H1 (cell line): Measurements from ENCODE around the gene GRIK2. TPM values are rescaled to one million over a fixed set of nuclear protein-coding genes. Genes with fewer than 3 reads are reported as not detected.

ENCODE experiments used
- CTCF ChIA-PET: fragments of 300-600 bp; sonication (Branson Sonifier 250); formaldehyde crosslinking; loops from one replicate; lab custom pipeline; 2021; ENCODE audit not compliant: partially characterized antibody; lab: Charles Lee
- POLR2A ChIA-PET: fragments of 300-600 bp; sonication (Branson Sonifier 250); formaldehyde crosslinking; loops from one replicate; lab custom pipeline; 2021; ENCODE audit warnings: inconsistent platforms; ENCODE audit not compliant: partially characterized antibody; lab: Charles Lee
- DNase-seq, 2 experiments: peaks; one replicate each; pipeline versions ENCODE4 v3.0.0 to v3.0.0-alpha.2; 2010 to 2022; ENCODE audit warnings: low spot score in 2 of 2, low read depth in 1 of 2, mixed read lengths in 1 of 2
- FAIRE-seq: peaks from 2 replicates; lab custom pipeline; 2011; peaks lifted over from hg19 to GRCh38; lab: Jason Lieb, UNC
- H2AFZ ChIP-seq: 2 replicates; pipeline ENCODE4 v1.8.1; 2012; ENCODE audit warnings: low read length, inconsistent platforms
- H2AK5ac ChIP-seq: 2 replicates; pipeline ENCODE4 v1.6.1; 2013; ENCODE audit warnings: low read depth, low read length
- H2BK120ac ChIP-seq: replicated peaks from 2 replicates; pipeline ENCODE3; 2013; ENCODE audit warnings: low read depth, low read length, inconsistent platforms
- H2BK12ac ChIP-seq: 2 replicates; pipeline ENCODE4 v1.6.1; 2013; ENCODE audit warnings: low read depth, low read length
- H2BK15ac ChIP-seq: 2 replicates; pipeline ENCODE4 v1.6.1; 2013; ENCODE audit warnings: low read length
- H2BK20ac ChIP-seq: 2 replicates; pipeline ENCODE4 v1.6.1; 2013; ENCODE audit warnings: low read length
- H2BK5ac ChIP-seq: 2 replicates; pipeline ENCODE4 v1.6.1; 2013; ENCODE audit warnings: low read depth, low read length
- H3K14ac ChIP-seq: 2 replicates; pipeline ENCODE4 v1.6.1; 2013; ENCODE audit warnings: inconsistent platforms; ENCODE audit not compliant: insufficient read length
- H3K18ac ChIP-seq: 2 replicates; pipeline ENCODE4 v1.6.1; 2013; ENCODE audit warnings: low read length; ENCODE audit errors: extremely low read depth
- H3K23ac ChIP-seq: 2 replicates; pipeline ENCODE4 v1.6.1; 2013; ENCODE audit warnings: inconsistent platforms; ENCODE audit not compliant: insufficient read length
- H3K23me2 ChIP-seq: 2 replicates; pipeline ENCODE4 v1.6.1; 2013; ENCODE audit warnings: low read depth, low read length
- H3K27ac ChIP-seq: 2 replicates; pipeline ENCODE4 v1.6.1; 2011; ENCODE audit warnings: low read depth, low read length, inconsistent platforms
- H3K27me3 ChIP-seq, 4 experiments: replicated peaks in 1 of 4; 1 replicate in 1 of 4; 2 replicates in 3 of 4; pipeline versions ENCODE4 v1.6.1 to v1.8.1; 2011 to 2013; ENCODE audit warnings: low read length in 3 of 4, mild to moderate bottlenecking in 3 of 4, inconsistent platforms in 2 of 4, mixed read lengths in 2 of 4, moderate library complexity in 1 of 4; ENCODE audit not compliant: control insufficient read depth in 3 of 4, insufficient read depth in 3 of 4; ENCODE audit errors: extremely low read depth in 1 of 4
- H3K36me3 ChIP-seq, 4 experiments: 2 replicates each; pipeline versions ENCODE4 v1.6.1 to v1.8.1; 2011 to 2013; ENCODE audit warnings: mild to moderate bottlenecking in 4 of 4, low read length in 3 of 4, moderate library complexity in 2 of 4, control low read depth in 1 of 4, inconsistent platforms in 1 of 4; ENCODE audit not compliant: insufficient read depth in 4 of 4, control insufficient read depth in 2 of 4
- H3K4ac ChIP-seq: replicated peaks from 2 replicates; pipeline ENCODE3; 2013; ENCODE audit warnings: low read length, low read depth, mixed read lengths, inconsistent platforms; ENCODE audit not compliant: insufficient read length
- H3K4me1 ChIP-seq, 4 experiments: replicated peaks in 1 of 4; 1 replicate in 1 of 4; 2 replicates in 3 of 4; pipeline versions ENCODE4 v1.6.1 to v1.8.1; 2011 to 2013; ENCODE audit warnings: low read length in 3 of 4, inconsistent platforms in 2 of 4, mixed read lengths in 1 of 4; ENCODE audit not compliant: insufficient read depth in 4 of 4, control insufficient read depth in 3 of 4
- H3K4me2 ChIP-seq, 2 experiments: 2 replicates each; pipeline versions ENCODE4 v1.6.1 to v1.8.1; 2011 to 2013; ENCODE audit warnings: low read depth in 2 of 2, low read length in 2 of 2, control low read depth in 1 of 2, inconsistent platforms in 1 of 2, mild to moderate bottlenecking in 1 of 2; ENCODE audit not compliant: insufficient read depth in 1 of 2
- H3K4me3 ChIP-seq, 4 experiments: fragments of 200-600, 300-600 bp in 1 of 4; sonication (generic), shearing (Covaris generic), sonication (Bioruptor Twin) in 1 of 4; 2 replicates each; pipeline versions ENCODE4 v1.5.1 to v1.8.1; 2011 to 2016; ENCODE audit warnings: low read length in 4 of 4, low read depth in 3 of 4, control low read depth in 2 of 4, inconsistent platforms in 2 of 4, mild to moderate bottlenecking in 2 of 4, mixed read lengths in 1 of 4, moderate library complexity in 1 of 4; ENCODE audit not compliant: insufficient read depth in 2 of 4; ENCODE audit errors: extremely low read depth in 1 of 4
- H3K56ac ChIP-seq: replicated peaks from 2 replicates; pipeline ENCODE3; 2013; ENCODE audit warnings: low read depth, mild to moderate bottlenecking, mixed read lengths, low read length, inconsistent platforms; ENCODE audit not compliant: insufficient read length
- H3K79me1 ChIP-seq: 2 replicates; pipeline ENCODE4 v1.6.1; 2013; ENCODE audit warnings: low read depth, low read length, control low read depth
- H3K79me2 ChIP-seq, 2 experiments: 2 replicates each; pipeline versions ENCODE4 v1.6.1 to v1.8.1; 2012 to 2013; ENCODE audit warnings: low read length in 2 of 2, mild to moderate bottlenecking in 2 of 2, inconsistent platforms in 1 of 2; ENCODE audit not compliant: insufficient read depth in 2 of 2, control insufficient read depth in 1 of 2
- H3K9ac ChIP-seq, 4 experiments: replicated peaks in 1 of 4; 1 replicate in 1 of 4; 2 replicates in 3 of 4; pipeline versions ENCODE4 v1.6.1 to v1.8.1; 2011 to 2013; ENCODE audit warnings: low read depth in 3 of 4, low read length in 3 of 4, control low read depth in 2 of 4, mild to moderate bottlenecking in 2 of 4, moderate library complexity in 2 of 4, inconsistent platforms in 1 of 4; ENCODE audit errors: extremely low read depth in 1 of 4
- H3K9me3 ChIP-seq, 2 experiments: 2 replicates each; pipeline versions ENCODE4 v1.6.1 to v1.8.1; 2012 to 2013; ENCODE audit warnings: mild to moderate bottlenecking in 2 of 2, moderate library complexity in 2 of 2, control low read depth in 1 of 2, inconsistent platforms in 1 of 2, low read depth in 1 of 2, low read length in 1 of 2, mixed read lengths in 1 of 2; ENCODE audit not compliant: insufficient read depth in 2 of 2
- H4K20me1 ChIP-seq, 2 experiments: replicated peaks in 1 of 2; 2 replicates each; pipeline versions ENCODE3 to v1.8.1; 2011 to 2013; ENCODE audit warnings: inconsistent platforms in 2 of 2, low read length in 2 of 2, mild to moderate bottlenecking in 1 of 2; ENCODE audit not compliant: insufficient read depth in 2 of 2, control insufficient read depth in 1 of 2
- H4K5ac ChIP-seq: 2 replicates; pipeline ENCODE4 v1.6.1; 2013; ENCODE audit warnings: low read length, low read depth, mixed read lengths, inconsistent platforms; ENCODE audit not compliant: insufficient read length
- H4K8ac ChIP-seq: 2 replicates; pipeline ENCODE4 v1.8.0; 2013; ENCODE audit warnings: mild to moderate bottlenecking, moderate library complexity, low read length, inconsistent platforms; ENCODE audit not compliant: insufficient read depth; ENCODE audit errors: extremely low read depth
- H4K91ac ChIP-seq: replicated peaks from 2 replicates; pipeline ENCODE3; 2013; ENCODE audit warnings: low read length, mixed read lengths, inconsistent platforms; ENCODE audit not compliant: insufficient read length
- SAP30 ChIP-seq: fragments of 300-600 bp; sonication (generic); IDR thresholded peaks from 2 replicates; pipeline ENCODE4 v1.7.1; 2012; ENCODE audit warnings: low read length, moderate library complexity, mild to moderate bottlenecking, inconsistent platforms; ENCODE audit not compliant: insufficient read depth, insufficient replicate concordance
- WGBS, 2 experiments: shearing (Covaris generic) in 1 of 2; methylation state at CpG; one replicate each; pipeline versions ENCODE4 v1.1.6 to v1.1.7; 2013 to 2015; ENCODE audit warnings: low lambda C conversion rate in 2 of 2, mixed read lengths in 2 of 2, inconsistent platforms in 1 of 2, low coverage in 1 of 2, missing lambda C conversion rate in 1 of 2; ENCODE audit not compliant: insufficient replicate concordance in 2 of 2, insufficient coverage in 1 of 2, insufficient read length in 1 of 2; ENCODE audit errors: extremely low coverage in 1 of 2, missing lambda C conversion rate in 1 of 2; 5-methylcytosine and 5-hydroxymethylcytosine counted together
- polyA plus RNA-seq, 7 experiments: library from polyadenylated mRNA; depleted of rRNA in 3 of 7; stranded (reverse) in 5 of 7; unstranded in 2 of 7; fragments of >200 nt in 5 of 7; fragments of 200-250 nt in 2 of 7; gene quantifications; 1 replicate in 5 of 7; 2 replicates in 1 of 7; 4 replicates in 1 of 7; pipeline versions ENCODE4 v1.2.1 to v1.2.3, GENCODE V29; 2011 to 2013; ENCODE audit warnings: missing spikeins in 2 of 7, mixed read lengths in 2 of 7
- total RNA-seq: library from RNA; stranded (reverse); fragmentation: NEBNext Ultra II Directional; extraction: Animal tissue kit (Norgen Biotek cat#: 25700); gene quantifications from 2 replicates; pipeline ENCODE4 v1.2.1, GENCODE V29; 2021

GRIK2 gene
- total and polyA plus RNA-seq, 2 of the 8 experiments (the other 6 are each of a cell fraction or from before 2014, with no cell fraction given), result 1.8 to 2.2 TPM

- 88% methylated on average over 2 of the region's 2 CpGs; no CpG with 5 or more reads in 1 of the 2 experiments for WGBS, 2 experiments
- H3K79me2 ChIP-seq, result no peaks in the 10 kb centered on the region
- no peak overlapping the region for H3K23ac ChIP-seq
- H4K20me1 ChIP-seq, result no peaks in the 10 kb centered on the region
- H3K4me2 ChIP-seq, result no peak overlapping the region
- no peak overlapping the region for H3K4ac ChIP-seq
- H3K18ac ChIP-seq, result no peak overlapping the region
- ChIA-PET CTCF (no interaction called here), POLR2A (no interaction called here)
- no peaks in the 10 kb centered on the region for H3K4me1 ChIP-seq
- no peak overlapping the region for H3K4me3 ChIP-seq
- H2BK12ac ChIP-seq, result no peak overlapping the region
- H3K23me2 ChIP-seq, result no peaks in the 10 kb centered on the region
- H2BK120ac ChIP-seq, result no peak overlapping the region
- H4K5ac ChIP-seq, result no peak overlapping the region
- H3K27ac ChIP-seq, result no peak overlapping the region
- no peaks in the 10 kb centered on the region for H3K27me3 ChIP-seq
- H3K36me3 ChIP-seq, result no peaks in the 10 kb centered on the region; a peak in 1 of 8 replicates
- H2AK5ac ChIP-seq, result no peak overlapping the region
- H2AFZ ChIP-seq, result no peak overlapping the region
- H3K56ac ChIP-seq, result no peak overlapping the region
- no peak overlapping the region for H4K91ac ChIP-seq
- H3K79me1 ChIP-seq, result no peaks in the 10 kb centered on the region
- TF ChIP-seq SAP30, result no peak
- no peak for DNase-seq
- H2BK20ac ChIP-seq, result no peak overlapping the region
- no peaks in the 10 kb centered on the region for H3K9me3 ChIP-seq
- no peak overlapping the region for H2BK15ac ChIP-seq
- H3K9ac ChIP-seq, result no peak overlapping the region
- H2BK5ac ChIP-seq, result no peak overlapping the region
- no peak overlapping the region for H3K14ac ChIP-seq
- no peak for FAIRE-seq
- no peak overlapping the region for H4K8ac ChIP-seq
These were observed 69.1 kb downstream of the GRIK2 start for GRCh38 chr6:101462576-101462975.
